Activated CD4-positive, CD25-positive, alpha-beta regulatory T cell treated with anti-CD3 and anti-CD28 coated beads, Interleukin-2, amount 50 U/mL, for 24 hours (primary cell): ENCODE results near the gene TBC1D5.

Experiments used
- ATAC-seq, 2 donors: fragments of 150-1000 bp; cut with Tn5 transposase; one replicate each; pipeline ENCODE4 v1.10.0; 2021; ENCODE audit warnings: mild to moderate bottlenecking in 1 of 2, moderate library complexity in 1 of 2

The TBC1D5 gene

GRCh38 chr3:17340261-17340660 lies 402.2 kb downstream of the TBC1D5 start:
- no peak for ATAC-seq

GRCh38 chr3:17339132-17339575 lies 403.3 kb downstream of the TBC1D5 start:
- no peak for ATAC-seq

- no peak for ATAC-seq
Observed at GRCh38 chr3:17336291-17336690, 406.1 kb downstream of the TBC1D5 start.

- no peak for ATAC-seq
Observed at GRCh38 chr3:17333893-17334292, 408.5 kb downstream of the TBC1D5 start.

- ATAC-seq: no peak
Observed at GRCh38 chr3:17333446-17333845, 409.0 kb downstream of the TBC1D5 start.

GRCh38 chr3:17330660-17331059 lies 411.8 kb downstream of the TBC1D5 start:
- ATAC-seq: no peak

- ATAC-seq: no peak
Observed at GRCh38 chr3:17329927-17330326, 412.5 kb downstream of the TBC1D5 start.

GRCh38 chr3:17322106-17322793 lies 420.2 kb downstream of the TBC1D5 start:
- ATAC-seq: peak in 1 of 2 donors; percentile 28

- ATAC-seq: no peak
Observed at GRCh38 chr3:17320266-17320665, 422.2 kb downstream of the TBC1D5 start.

GRCh38 chr3:17315897-17316296 lies 426.5 kb downstream of the TBC1D5 start:
- no peak for ATAC-seq

- ATAC-seq: no peak
Observed at GRCh38 chr3:17314171-17314570, 428.3 kb downstream of the TBC1D5 start.

GRCh38 chr3:17313746-17314145 lies 428.7 kb downstream of the TBC1D5 start:
- ATAC-seq: no peak

- ATAC-seq: no peak
Observed at GRCh38 chr3:17310983-17311382, 431.4 kb downstream of the TBC1D5 start.

- no peak for ATAC-seq
Observed at GRCh38 chr3:17307887-17308286, 434.5 kb downstream of the TBC1D5 start.

- ATAC-seq: no peak
Observed at GRCh38 chr3:17307482-17307881, 434.9 kb downstream of the TBC1D5 start.

GRCh38 chr3:17304969-17305368 lies 437.5 kb downstream of the TBC1D5 start:
- ATAC-seq: no peak

- no peak for ATAC-seq
Observed at GRCh38 chr3:17302774-17303173, 439.7 kb downstream of the TBC1D5 start.

- ATAC-seq: no peak
Observed at GRCh38 chr3:17302170-17302569, 440.3 kb downstream of the TBC1D5 start.

- peak; percentile 51 to 62 for ATAC-seq
Observed at GRCh38 chr3:17301271-17301670, 441.2 kb downstream of the TBC1D5 start.

GRCh38 chr3:17300441-17300840 lies 442.0 kb downstream of the TBC1D5 start:
- no peak for ATAC-seq

GRCh38 chr3:17298038-17298437 lies 444.4 kb downstream of the TBC1D5 start:
- ATAC-seq: no peak

GRCh38 chr3:17292556-17292955 lies 449.9 kb downstream of the TBC1D5 start:
- no peak for ATAC-seq

- no peak for ATAC-seq
Observed at GRCh38 chr3:17290894-17291293, 451.5 kb downstream of the TBC1D5 start.

- no peak for ATAC-seq
Observed at GRCh38 chr3:17288839-17289399, 453.5 kb downstream of the TBC1D5 start.
